Thymus (tissue), 11 donors: ENCODE results near the gene CCNL2. TPM values are rescaled to one million over a fixed set of nuclear protein-coding genes. Genes with fewer than 3 reads are reported as not detected.
"Not testable (repeated sequence)": the region's sequence is repeated elsewhere in the genome, so short reads cannot be mapped to it uniquely, and the experiment has no call there.

Experiments
- DNase-seq, 9 donors: peaks; one replicate each; pipeline ENCODE4 v3.0.0-alpha.2; 2013; ENCODE audit warnings: low spot score in 9 of 9, low read depth in 6 of 9, missing footprints in 1 of 9
- H3K27ac ChIP-seq, 2 donors: one replicate each; pipeline ENCODE4 v1.5.1; 2013; ENCODE audit warnings: control low read depth in 1 of 2, low read depth in 1 of 2, low read length in 1 of 2, mild to moderate bottlenecking in 1 of 2, moderate library complexity in 1 of 2
- H3K27me3 ChIP-seq, 2 donors: one replicate each; pipeline ENCODE4 v1.5.1; 2013; ENCODE audit warnings: low read length in 1 of 2; ENCODE audit not compliant: control insufficient read depth in 2 of 2, insufficient read depth in 1 of 2
- H3K36me3 ChIP-seq, 2 donors: one replicate each; pipeline ENCODE4 v1.5.1; 2013; ENCODE audit warnings: low read length in 1 of 2, mild to moderate bottlenecking in 1 of 2, moderate library complexity in 1 of 2; ENCODE audit not compliant: control insufficient read depth in 2 of 2, insufficient read depth in 2 of 2
- H3K4me1 ChIP-seq, 2 donors: one replicate each; pipeline ENCODE4 v1.5.1; 2013; ENCODE audit warnings: low read length in 2 of 2; ENCODE audit not compliant: control insufficient read depth in 2 of 2, insufficient read depth in 2 of 2
- H3K4me3 ChIP-seq, 2 donors: one replicate each; pipeline ENCODE4 v1.5.1; 2013; ENCODE audit warnings: low read length in 2 of 2, control low read depth in 1 of 2, mild to moderate bottlenecking in 1 of 2
- H3K9me3 ChIP-seq, 2 donors: one replicate each; pipeline ENCODE4 v1.5.1; 2013; ENCODE audit warnings: low read length in 1 of 2, mild to moderate bottlenecking in 1 of 2; ENCODE audit not compliant: control insufficient read depth in 2 of 2, insufficient read depth in 1 of 2
- WGBS: extraction: QIAGEN DNeasy Blood & Tissue Kit; methylation state at CpG from one replicate; pipeline ENCODE4 v1.1.7; 2013; 5-methylcytosine and 5-hydroxymethylcytosine counted together
- polyA plus RNA-seq: library from polyadenylated mRNA; stranded (reverse); fragments of 200-250 nt; gene quantifications from one replicate; pipeline ENCODE4 v1.2.3, GENCODE V29; 2013
- total RNA-seq: library from RNA; stranded (reverse); fragments of 120-200 nt; gene quantifications from one replicate; pipeline ENCODE4 v1.2.4, GENCODE V29; 2013
- donor health status: healthy.

Gene CCNL2
- total and polyA plus RNA-seq, 2 donors = 73.8 to 340 TPM

- WGBS = 96% methylated on average over 6 of the region's 6 CpGs
- peaks cover 1 to 4% of the 10 kb centered on the region in 2 donors for H3K9me3 ChIP-seq
- H3K36me3 ChIP-seq = no peaks in the 10 kb centered on the region
- no peak overlapping the region for H3K4me3 ChIP-seq
- H3K4me1 ChIP-seq = peaks cover 8 to 37% of the 10 kb centered on the region in 2 donors
- no peak overlapping the region for H3K27ac ChIP-seq
- peaks cover 9 to 87% of the 10 kb centered on the region in 2 donors for H3K27me3 ChIP-seq
- no peak for DNase-seq
Measured at GRCh38 chr1:1429671-1430073, 30.5 kb upstream of the CCNL2 start.

DNA sequence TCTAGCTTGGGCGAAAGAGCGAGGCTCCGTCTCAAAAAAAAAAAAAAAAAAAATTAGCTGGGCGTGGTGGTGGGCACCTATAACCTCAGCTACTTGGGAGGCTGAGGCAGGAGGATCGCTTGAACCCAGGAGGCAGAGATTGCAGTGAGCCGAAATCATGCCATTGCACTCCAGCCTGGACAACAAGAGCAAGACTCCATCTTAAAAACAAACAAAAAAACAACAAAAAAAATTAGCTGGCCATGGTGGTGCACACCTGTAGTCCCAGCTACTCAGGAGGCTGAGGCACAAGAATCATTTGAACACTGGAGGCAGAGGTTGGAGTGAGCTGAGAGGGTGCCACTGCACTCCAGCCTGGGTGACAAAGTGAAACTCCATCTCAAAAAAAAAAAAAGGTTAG, 29.8 kb upstream of the CCNL2 start:
- H3K9me3 ChIP-seq, H3K27ac ChIP-seq, H3K4me3 ChIP-seq, DNase-seq, H3K36me3 ChIP-seq: not testable (repeated sequence)
- 96% methylated on average over 6 of the region's 6 CpGs for WGBS
- peaks cover 8 to 30% of the 10 kb centered on the region in 2 donors for H3K4me1 ChIP-seq
- H3K27me3 ChIP-seq = peaks cover 3 to 82% of the 10 kb centered on the region in 2 donors

DNA sequence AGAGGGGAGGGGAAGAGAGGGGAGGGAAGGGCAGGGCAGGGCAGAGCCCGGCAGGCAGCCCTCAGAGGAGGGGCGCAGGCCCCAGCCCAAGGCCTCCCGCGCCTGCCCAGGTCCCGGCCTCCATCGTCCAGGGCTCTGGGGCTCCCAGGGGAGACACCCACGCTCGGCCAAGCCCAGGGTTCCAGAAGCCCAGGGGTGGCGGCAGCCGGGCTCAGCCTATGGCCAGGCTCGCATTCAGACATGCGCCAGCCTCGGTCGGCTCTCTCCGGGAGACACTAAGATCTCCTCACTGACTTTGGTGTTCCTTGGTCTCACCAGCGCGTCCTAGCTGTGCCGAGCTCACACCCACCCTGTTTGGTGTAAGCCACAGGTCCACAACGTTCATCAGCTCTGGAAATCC, 29.0 kb upstream of the CCNL2 start:
- Histone ChIP-seq H3K36me3 (no peaks in the 10 kb centered on the region), H3K4me1 (peaks cover 8 to 24% of the 10 kb centered on the region in 2 donors), H3K27me3 (peaks cover 0 to 75% of the 10 kb centered on the region in 2 donors), H3K4me3 (no peak overlapping the region), H3K9me3 (peaks cover 1 to 4% of the 10 kb centered on the region in 2 donors), H3K27ac (no peak overlapping the region)
- 90% methylated on average over 19 of the region's 19 CpGs for WGBS
- DNase-seq = no peak

GRCh38 chr1:1427820-1428148, 28.6 kb upstream of the CCNL2 start:
- peaks cover 0 to 75% of the 10 kb centered on the region in 2 donors for H3K27me3 ChIP-seq

GRCh38 chr1:1427106-1427819, 28.1 kb upstream of the CCNL2 start:
- peaks cover 3 to 75% of the 10 kb centered on the region in 2 donors for H3K27me3 ChIP-seq
- H3K27ac ChIP-seq = no peak overlapping the region
- WGBS = 8% methylated on average over 66 of the region's 66 CpGs
- peaks cover 1 to 4% of the 10 kb centered on the region in 2 donors for H3K9me3 ChIP-seq
- no peak for DNase-seq
- H3K4me1 ChIP-seq = peaks cover 8 to 33% of the 10 kb centered on the region in 2 donors
- H3K36me3 ChIP-seq = no peaks in the 10 kb centered on the region
- H3K4me3 ChIP-seq = peak overlapping the region in 1 of 2 donors; percentile 32

More at GRCh38 chr1:1427820-1428148, 28.6 kb upstream of the CCNL2 start:
- DNase-seq = no peak
- WGBS = 4% methylated on average over 22 of the region's 22 CpGs
- H3K4me1 ChIP-seq = peaks cover 8 to 28% of the 10 kb centered on the region in 2 donors
- peaks cover 1 to 4% of the 10 kb centered on the region in 2 donors for H3K9me3 ChIP-seq
- H3K36me3 ChIP-seq = no peaks in the 10 kb centered on the region
- peak overlapping the region in 1 of 2 donors; percentile 32 for H3K4me3 ChIP-seq
- H3K27ac ChIP-seq = no peak overlapping the region

DNA sequence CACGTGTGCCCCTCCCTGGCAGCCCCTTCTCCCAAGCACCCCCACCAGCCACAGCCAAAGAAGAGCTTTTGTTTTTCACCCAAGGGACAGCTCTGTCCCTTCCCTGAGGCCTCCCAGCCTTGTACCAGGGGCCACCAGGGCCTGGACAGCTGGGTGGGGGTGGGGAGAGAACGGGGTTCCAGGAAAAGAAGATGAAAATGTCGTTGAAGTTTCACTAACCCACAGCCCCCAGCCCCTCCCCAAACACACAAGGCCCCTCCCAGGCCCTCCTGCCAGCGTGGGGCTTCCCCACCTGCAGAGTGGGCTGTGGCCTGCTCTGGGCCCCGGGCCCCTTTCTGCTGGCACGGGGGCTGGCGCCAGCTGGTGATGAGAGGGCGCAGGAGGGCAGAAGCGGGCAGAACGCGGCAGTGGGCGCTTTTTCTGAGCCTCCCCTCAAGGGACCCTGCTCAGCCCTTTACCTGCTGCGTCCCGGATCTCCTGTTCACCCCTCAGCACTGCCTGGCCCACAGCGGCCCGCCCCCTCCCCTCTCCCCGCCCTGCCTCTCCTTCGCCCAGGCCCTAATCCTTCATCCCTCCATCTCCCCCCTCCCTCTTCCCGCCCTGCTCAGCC, 27.5 kb upstream of the CCNL2 start:
- H3K27me3 ChIP-seq = peaks cover 3 to 75% of the 10 kb centered on the region in 2 donors
- WGBS = 14% methylated on average over 19 of the region's 19 CpGs
- no peak overlapping the region for H3K4me3 ChIP-seq
- H3K36me3 ChIP-seq = no peaks in the 10 kb centered on the region
- H3K4me1 ChIP-seq = peaks cover 8 to 30% of the 10 kb centered on the region in 2 donors
- H3K9me3 ChIP-seq = peaks cover 1 to 4% of the 10 kb centered on the region in 2 donors
- DNase-seq = peak in 1 of 9 donors; percentile 55
- H3K27ac ChIP-seq = peak overlapping the region in 1 of 2 donors; percentile 18

DNA sequence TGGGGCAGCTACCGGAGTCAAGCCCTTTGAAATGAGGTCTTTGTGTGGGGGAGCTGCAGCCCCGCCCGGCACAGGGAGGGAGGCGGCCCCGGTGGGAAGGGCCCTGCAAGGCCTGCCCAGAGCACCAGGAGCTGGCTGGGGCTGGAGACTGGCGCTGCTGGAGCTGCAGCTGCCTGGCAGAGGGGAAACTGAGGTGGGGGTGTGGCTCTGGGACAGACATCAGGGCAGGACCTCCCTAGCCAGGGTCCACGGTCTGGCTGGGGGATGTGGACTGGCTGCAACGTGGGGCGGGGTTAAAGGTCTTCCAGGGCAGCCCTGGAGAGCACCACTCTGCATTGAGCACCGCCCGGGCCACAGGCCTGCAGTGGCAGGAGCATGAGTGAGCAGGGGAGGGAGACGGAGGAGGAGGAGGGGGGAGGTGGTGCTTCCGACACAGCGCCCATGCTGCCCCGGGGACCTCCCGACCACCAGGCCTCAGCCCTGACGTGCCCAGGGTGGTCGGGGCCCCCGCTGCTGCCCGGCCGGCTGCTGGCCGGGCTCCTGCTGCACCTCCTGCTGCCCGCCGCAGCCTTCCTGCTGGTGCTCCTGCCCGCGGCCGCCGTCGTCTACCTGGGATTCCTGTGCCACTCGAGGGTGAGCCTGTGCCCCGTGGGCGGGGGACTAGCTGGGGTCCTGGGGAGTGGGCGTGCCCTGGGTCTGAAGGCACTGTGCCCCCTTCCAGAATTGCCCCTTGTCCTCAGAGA, 26.8 kb upstream of the CCNL2 start:
- Histone ChIP-seq H3K27me3 (peaks cover 6 to 76% of the 10 kb centered on the region in 2 donors), H3K9me3 (peaks cover 1 to 4% of the 10 kb centered on the region in 2 donors), H3K4me3 (no peak overlapping the region), H3K27ac (no peak overlapping the region), H3K4me1 (peaks cover 8 to 36% of the 10 kb centered on the region in 2 donors), H3K36me3 (no peaks in the 10 kb centered on the region)
- 47% methylated on average over 33 of the region's 33 CpGs for WGBS
- peak in 1 of 9 donors; percentile 31 for DNase-seq

DNA sequence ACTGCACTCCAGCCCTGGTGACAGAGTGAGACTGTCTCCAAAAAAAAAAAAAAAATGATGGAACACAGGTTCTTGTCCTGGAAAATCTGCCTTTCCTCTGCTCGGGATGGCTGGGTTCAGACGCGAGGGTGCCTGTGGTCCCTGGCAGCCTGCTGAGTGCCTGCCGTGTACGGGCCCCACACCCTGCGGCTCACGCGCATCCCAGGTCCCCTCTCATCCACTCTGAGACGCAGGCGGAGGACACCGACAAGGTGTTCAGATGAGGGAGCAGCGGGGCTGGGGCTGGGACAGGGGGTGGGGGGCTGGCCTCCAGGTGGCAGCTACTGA, 26.3 kb upstream of the CCNL2 start:
- WGBS = 85% methylated on average over 12 of the region's 12 CpGs
- no peak overlapping the region for H3K4me3 ChIP-seq
- H3K27me3 ChIP-seq = peaks cover 12 to 76% of the 10 kb centered on the region in 2 donors
- no peaks in the 10 kb centered on the region for H3K36me3 ChIP-seq
- no peak for DNase-seq
- H3K4me1 ChIP-seq = peaks cover 8 to 33% of the 10 kb centered on the region in 2 donors
- H3K27ac ChIP-seq = no peak overlapping the region
- H3K9me3 ChIP-seq = peaks cover 1 to 4% of the 10 kb centered on the region in 2 donors

- 89% methylated on average over 15 of the region's 15 CpGs for WGBS
Measured at GRCh38 chr1:1424707-1425106, 25.6 kb upstream of the CCNL2 start.

More at GRCh38 chr1:1424707-1425106, 25.6 kb upstream of the CCNL2 start:
- DNase-seq = no peak
- H3K36me3 ChIP-seq = no peaks in the 10 kb centered on the region
- peaks cover 8 to 33% of the 10 kb centered on the region in 2 donors for H3K4me1 ChIP-seq
- H3K4me3 ChIP-seq = no peak overlapping the region
- no peak overlapping the region for H3K27ac ChIP-seq
- peaks cover 1 to 4% of the 10 kb centered on the region in 2 donors for H3K9me3 ChIP-seq
- H3K27me3 ChIP-seq = peaks cover 19 to 71% of the 10 kb centered on the region in 2 donors
